NCI-H774 (cell line): ENCODE results near the gene MR1.

Source experiments
- DNase-seq: peaks from one replicate; lab custom pipeline; 2025; lab: John Stamatoyannopoulos, UW

Gene MR1

GRCh38 chr1:181091309-181092040, 57.7 kb downstream of the MR1 start:
- DNase-seq = no peak

- DNase-seq = no peak
These were observed 58.3 kb downstream of the MR1 start for GRCh38 chr1:181092056-181092455.

- DNase-seq = no peak
These were observed 59.2 kb downstream of the MR1 start for GRCh38 chr1:181092883-181093458.

GRCh38 chr1:181094416-181095212, 60.8 kb downstream of the MR1 start:
- no peak for DNase-seq

GRCh38 chr1:181095260-181095659, 61.5 kb downstream of the MR1 start:
- DNase-seq = no peak

- no peak for DNase-seq
These were observed 62.0 kb downstream of the MR1 start for GRCh38 chr1:181095763-181096184.

GRCh38 chr1:181097242-181097641, 63.5 kb downstream of the MR1 start:
- no peak for DNase-seq

- no peak for DNase-seq
These were observed 65.6 kb downstream of the MR1 start for GRCh38 chr1:181099152-181100014.

GRCh38 chr1:181100015-181100905, 66.5 kb downstream of the MR1 start:
- no peak for DNase-seq

GRCh38 chr1:181100934-181101333, 67.2 kb downstream of the MR1 start:
- no peak for DNase-seq

- peak; percentile 19 for DNase-seq
These were observed 67.9 kb downstream of the MR1 start for GRCh38 chr1:181101581-181102226.

- no peak for DNase-seq
These were observed 69.1 kb downstream of the MR1 start for GRCh38 chr1:181102841-181103240.

- DNase-seq = no peak
These were observed 69.6 kb downstream of the MR1 start for GRCh38 chr1:181103399-181103798.

- no peak for DNase-seq
These were observed 70.4 kb downstream of the MR1 start for GRCh38 chr1:181104042-181104789.

- no peak for DNase-seq
These were observed 71.0 kb downstream of the MR1 start for GRCh38 chr1:181104790-181105133.

- peak; percentile 92 for DNase-seq
These were observed 71.6 kb downstream of the MR1 start for GRCh38 chr1:181105134-181106021.

- DNase-seq = no peak
These were observed 72.2 kb downstream of the MR1 start for GRCh38 chr1:181106022-181106312.

GRCh38 chr1:181106479-181106878, 72.7 kb downstream of the MR1 start:
- no peak for DNase-seq

- no peak for DNase-seq
These were observed 73.9 kb downstream of the MR1 start for GRCh38 chr1:181107711-181108110.
